GM10266 (cell line): ENCODE data around the gene KLHL6.
A peak's percentile ranks its signal among the peaks of the same experiment; 100 is the strongest.

Experiments
- DNase-seq: peaks from one replicate; pipeline ENCODE4 v3.0.0; 2012; ENCODE audit errors: extremely low spot score
- TF ChIP-seq, protein P1 (sequence below): IDR thresholded peaks from 2 replicates; pipeline ENCODE4 v1.5.1; 2012; ENCODE audit warnings: mild to moderate bottlenecking, low read depth; ENCODE audit not compliant: control insufficient read depth, insufficient read depth; ENCODE audit errors: missing control alignments

The KLHL6 gene

DNA sequence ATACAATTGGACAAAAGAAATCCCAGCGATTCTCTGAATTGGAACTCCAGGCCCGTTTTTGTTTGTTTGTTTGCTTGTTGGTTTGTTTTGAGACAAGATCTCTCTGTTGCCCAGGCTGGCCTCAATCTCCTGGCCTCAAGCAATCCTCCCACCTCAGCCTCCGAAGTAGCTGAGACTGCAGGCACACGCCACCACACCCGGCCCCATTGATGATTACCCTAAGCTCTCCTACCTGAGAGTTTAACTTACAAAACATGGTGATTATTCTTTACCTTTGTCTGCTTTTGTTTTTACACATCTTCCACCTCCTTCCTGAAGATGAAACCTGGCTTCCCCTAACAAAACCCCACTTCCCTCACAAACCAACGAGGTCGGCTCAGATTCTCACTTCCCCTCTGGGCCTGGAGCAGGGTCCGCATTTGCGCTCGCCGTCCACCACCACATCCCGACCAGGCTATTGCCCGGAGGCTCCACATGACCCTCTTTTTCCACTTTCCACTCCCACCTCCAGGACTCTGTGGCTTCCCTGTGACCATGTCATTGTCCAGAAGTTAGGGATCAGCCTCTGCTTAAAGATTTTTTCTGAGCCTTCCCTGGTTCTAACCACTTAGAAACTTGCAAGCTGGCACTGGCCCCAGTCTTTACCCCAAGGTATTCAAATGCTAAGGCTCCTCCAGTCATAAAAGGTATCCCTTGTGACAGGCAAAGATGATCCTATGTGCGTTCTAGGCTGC, 14.8 kb downstream of the KLHL6 start:
- DNase-seq, result peak; percentile 33

DNA sequence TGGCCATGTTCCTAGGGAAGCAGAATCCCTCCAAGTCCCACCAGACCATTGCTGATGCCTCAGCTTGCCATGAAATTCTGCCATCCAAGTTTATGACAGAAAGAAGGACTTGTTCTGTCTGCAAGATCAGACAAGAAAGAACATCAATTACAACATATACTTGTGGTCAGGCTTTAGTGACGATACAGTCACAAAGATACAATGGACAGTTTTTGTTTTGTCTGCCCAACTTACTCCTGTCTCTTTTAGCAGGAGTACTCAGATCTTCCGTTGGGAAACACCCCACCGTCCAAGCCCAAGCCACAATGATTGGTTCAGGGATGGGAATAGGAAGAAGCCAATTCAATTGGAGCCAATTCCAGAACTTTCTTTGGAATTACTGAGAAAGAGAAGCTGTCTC, 15.7 kb downstream of the KLHL6 start:
- TF ChIP-seq, protein P1, sequence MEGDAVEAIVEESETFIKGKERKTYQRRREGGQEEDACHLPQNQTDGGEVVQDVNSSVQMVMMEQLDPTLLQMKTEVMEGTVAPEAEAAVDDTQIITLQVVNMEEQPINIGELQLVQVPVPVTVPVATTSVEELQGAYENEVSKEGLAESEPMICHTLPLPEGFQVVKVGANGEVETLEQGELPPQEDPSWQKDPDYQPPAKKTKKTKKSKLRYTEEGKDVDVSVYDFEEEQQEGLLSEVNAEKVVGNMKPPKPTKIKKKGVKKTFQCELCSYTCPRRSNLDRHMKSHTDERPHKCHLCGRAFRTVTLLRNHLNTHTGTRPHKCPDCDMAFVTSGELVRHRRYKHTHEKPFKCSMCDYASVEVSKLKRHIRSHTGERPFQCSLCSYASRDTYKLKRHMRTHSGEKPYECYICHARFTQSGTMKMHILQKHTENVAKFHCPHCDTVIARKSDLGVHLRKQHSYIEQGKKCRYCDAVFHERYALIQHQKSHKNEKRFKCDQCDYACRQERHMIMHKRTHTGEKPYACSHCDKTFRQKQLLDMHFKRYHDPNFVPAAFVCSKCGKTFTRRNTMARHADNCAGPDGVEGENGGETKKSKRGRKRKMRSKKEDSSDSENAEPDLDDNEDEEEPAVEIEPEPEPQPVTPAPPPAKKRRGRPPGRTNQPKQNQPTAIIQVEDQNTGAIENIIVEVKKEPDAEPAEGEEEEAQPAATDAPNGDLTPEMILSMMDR, result no peak
- no peak for DNase-seq

More for the DNA sequence above, 14.8 kb downstream of the KLHL6 start:
- TF ChIP-seq, protein P1, result no peak

DNA sequence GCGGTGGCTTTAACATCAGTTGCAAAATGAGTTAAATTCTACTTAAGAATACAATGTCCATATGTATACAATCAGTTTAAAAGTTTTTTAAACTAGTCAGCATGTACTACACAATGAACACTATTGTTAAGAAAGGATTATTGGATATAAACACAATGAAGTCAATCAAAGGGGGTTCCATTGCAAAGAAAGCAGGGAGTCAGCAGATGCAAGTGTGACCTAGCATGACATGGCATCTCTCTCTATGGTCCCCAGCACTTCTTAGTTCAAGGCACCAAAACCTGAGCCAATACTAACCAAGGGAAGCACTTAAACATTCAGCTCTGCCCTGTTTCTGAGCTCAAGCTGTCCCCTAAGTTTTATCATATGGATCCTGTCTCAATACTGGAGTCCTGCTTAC, 17.0 kb downstream of the KLHL6 start:
- TF ChIP-seq, protein P1, result no peak
- DNase-seq, result no peak

DNA sequence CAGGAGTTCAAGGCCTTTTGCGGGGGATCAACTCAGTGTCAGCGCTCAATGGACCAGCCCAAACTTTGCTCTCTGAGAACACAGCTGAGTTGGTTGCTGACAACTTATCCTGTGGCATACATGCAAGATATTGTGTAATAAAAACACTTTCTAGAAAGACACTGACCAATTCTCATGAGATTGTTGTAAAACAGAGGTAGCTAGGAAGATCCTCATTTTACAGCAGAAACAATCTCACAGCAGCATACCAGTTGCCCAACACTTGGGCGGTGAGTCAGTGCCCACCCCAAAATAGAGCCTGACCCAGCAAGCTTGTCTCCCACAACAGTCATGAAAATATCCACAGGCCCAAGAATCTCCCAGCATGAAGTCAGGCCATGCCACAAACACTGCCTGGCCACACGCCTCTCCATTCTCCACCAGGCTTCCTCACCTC, 18.2 kb downstream of the KLHL6 start:
- TF ChIP-seq, protein P1, result no peak
- no peak for DNase-seq

DNA sequence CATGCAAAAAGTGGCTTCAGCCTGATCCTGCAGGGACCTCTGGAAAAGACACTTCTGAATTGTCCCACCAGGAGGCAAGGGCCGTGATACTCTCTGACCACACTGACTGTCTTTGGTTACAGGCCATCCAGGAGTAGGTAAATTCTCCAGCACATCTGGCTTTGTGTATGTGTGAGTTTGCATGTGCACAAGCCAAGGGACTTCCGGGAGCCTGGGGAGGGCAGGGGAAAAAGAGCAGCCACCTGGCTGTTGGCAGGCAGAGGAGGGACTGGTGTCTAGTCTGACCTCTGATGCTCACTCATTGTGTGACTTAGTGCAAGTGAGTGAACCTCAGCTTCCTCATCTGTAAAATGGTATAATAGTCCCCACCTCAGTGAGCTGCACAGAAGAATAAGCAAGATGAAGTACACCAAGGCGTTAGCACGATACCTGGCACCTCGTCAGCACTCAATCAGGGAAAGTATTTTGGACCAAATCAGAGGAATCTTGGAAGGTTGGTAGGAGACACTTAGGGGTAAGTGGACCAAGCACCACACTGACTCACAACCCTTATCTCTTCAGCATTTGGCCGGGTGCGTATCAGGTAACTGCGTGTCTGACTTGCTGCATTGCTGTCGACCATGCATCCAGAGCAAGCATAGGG, 19.1 kb downstream of the KLHL6 start:
- TF ChIP-seq, protein P1, result no peak

DNA sequence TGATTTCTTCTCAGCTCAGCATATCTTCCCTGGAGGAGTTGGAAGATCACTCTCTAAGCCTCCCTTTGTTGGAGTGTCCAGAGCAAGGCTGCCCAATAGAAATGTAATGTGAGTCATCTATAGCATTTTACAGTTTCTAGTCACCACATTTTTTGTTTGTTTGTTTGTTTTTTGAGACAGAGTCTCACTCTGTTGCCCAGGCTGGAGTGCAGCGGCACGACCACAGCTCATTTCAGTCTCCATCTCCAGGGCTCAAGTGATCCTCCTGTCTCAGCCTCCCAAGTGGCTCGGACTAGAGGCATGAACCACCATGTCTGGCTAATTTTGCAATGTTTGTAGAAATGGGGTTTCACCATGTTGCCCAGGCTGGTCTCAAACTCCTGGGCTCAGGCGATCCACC, 21.3 kb downstream of the KLHL6 start:
- TF ChIP-seq, protein P1, result no peak
- no peak for DNase-seq

More for the DNA sequence above, 19.1 kb downstream of the KLHL6 start:
- peak; percentile 60 for DNase-seq

DNA sequence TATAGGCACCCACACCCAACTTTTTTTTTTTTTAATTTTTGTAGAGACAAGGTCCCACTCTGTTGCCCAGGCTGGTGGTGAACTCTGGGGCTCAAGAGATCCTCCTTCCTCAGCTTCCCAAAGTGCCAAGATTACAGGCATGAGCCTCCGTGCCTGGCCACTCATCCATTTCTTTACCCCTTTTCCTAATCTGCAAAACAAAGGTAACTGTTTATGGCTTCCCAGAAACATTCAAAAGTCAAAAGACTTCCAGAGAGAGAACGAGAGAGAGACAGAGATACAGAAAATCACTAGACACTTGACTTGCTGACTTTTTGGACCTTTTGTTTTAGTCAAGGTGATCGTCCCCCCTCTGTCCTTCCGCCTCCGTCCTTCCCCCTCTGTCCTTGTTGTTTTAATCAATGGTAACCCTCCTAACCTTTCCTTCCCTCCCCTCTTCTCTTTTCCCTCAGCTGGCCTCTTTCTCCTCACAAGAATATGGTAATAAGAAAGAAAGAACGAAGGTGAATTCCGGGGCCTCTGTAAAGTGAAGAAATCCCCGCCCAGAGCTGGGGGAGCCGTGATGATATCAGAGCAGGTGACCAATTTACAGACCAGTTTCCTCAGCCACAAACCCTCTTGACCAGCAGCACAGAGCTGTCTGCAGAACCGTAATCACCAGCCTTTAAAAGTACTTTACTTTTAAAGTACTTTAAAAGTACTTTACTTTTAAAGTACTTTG, 21.9 kb downstream of the KLHL6 start:
- TF ChIP-seq, protein P1, result no peak
- DNase-seq, result peak; percentile 70
